Trophoblast cell (in vitro differentiated cells and primary cell): ENCODE data around the gene GOLPH3.
A peak's percentile ranks its signal among the peaks of the same experiment; 100 is the strongest.

ENCODE experiments used
- DNase-seq, 2 donors: peaks; one replicate each; pipeline ENCODE4 v3.0.0-alpha.2; 2016
- H2AFZ ChIP-seq: 2 replicates; pipeline ENCODE4 v1.6.1; 2013; ENCODE audit warnings: low read length, moderate library complexity, mild to moderate bottlenecking; ENCODE audit not compliant: insufficient read depth, poor library complexity
- H2AK5ac ChIP-seq: 2 replicates; pipeline ENCODE4 v1.6.1; 2013; ENCODE audit warnings: mild to moderate bottlenecking, low read length
- H2BK120ac ChIP-seq: 2 replicates; pipeline ENCODE4 v1.6.1; 2013; ENCODE audit warnings: low read length, mild to moderate bottlenecking, moderate library complexity; ENCODE audit not compliant: insufficient read depth, poor library complexity
- H2BK12ac ChIP-seq: 2 replicates; pipeline ENCODE4 v1.6.1; 2013; ENCODE audit warnings: mild to moderate bottlenecking, low read length, moderate library complexity
- H2BK5ac ChIP-seq: 2 replicates; pipeline ENCODE4 v1.6.1; 2013; ENCODE audit warnings: low read length, low read depth, moderate library complexity, mild to moderate bottlenecking; ENCODE audit not compliant: poor library complexity
- H3K14ac ChIP-seq: 2 replicates; pipeline ENCODE4 v1.6.1; 2013; ENCODE audit warnings: mild to moderate bottlenecking, low read length
- H3K18ac ChIP-seq: 2 replicates; pipeline ENCODE4 v1.6.1; 2013; ENCODE audit warnings: mild to moderate bottlenecking, low read length
- H3K23ac ChIP-seq: 2 replicates; pipeline ENCODE4 v1.6.1; 2013; ENCODE audit warnings: low read length
- H3K27ac ChIP-seq: 2 replicates; pipeline ENCODE4 v1.5.1; 2013; ENCODE audit warnings: low read depth, mild to moderate bottlenecking, inconsistent platforms, low read length, moderate library complexity
- H3K27me3 ChIP-seq: 2 replicates; pipeline ENCODE4 v1.6.1; 2013; ENCODE audit warnings: inconsistent platforms, mild to moderate bottlenecking, low read length, moderate library complexity; ENCODE audit not compliant: insufficient read depth
- H3K36me3 ChIP-seq, 2 experiments: 1 replicate in 1 of 2; 2 replicates in 1 of 2; pipeline ENCODE4 v1.6.1; 2013; ENCODE audit warnings: low read length in 2 of 2, mild to moderate bottlenecking in 2 of 2, moderate library complexity in 1 of 2; ENCODE audit not compliant: insufficient read depth in 2 of 2, control insufficient read depth in 1 of 2
- H3K4ac ChIP-seq: 2 replicates; pipeline ENCODE4 v1.6.1; 2013; ENCODE audit warnings: low read depth, mild to moderate bottlenecking, low read length, moderate library complexity
- H3K4me1 ChIP-seq, 2 experiments: 1 replicate in 1 of 2; 2 replicates in 1 of 2; pipeline ENCODE4 v1.6.1; 2013; ENCODE audit warnings: low read length in 2 of 2, mild to moderate bottlenecking in 2 of 2, moderate library complexity in 1 of 2; ENCODE audit not compliant: insufficient read depth in 2 of 2, control insufficient read depth in 1 of 2
- H3K4me2 ChIP-seq: 2 replicates; pipeline ENCODE4 v1.6.1; 2013; ENCODE audit warnings: inconsistent platforms, mild to moderate bottlenecking, low read length, moderate library complexity
- H3K4me3 ChIP-seq: 2 replicates; pipeline ENCODE4 v1.5.1; 2013; ENCODE audit warnings: mild to moderate bottlenecking, low read depth, low read length, inconsistent platforms
- H3K79me1 ChIP-seq: one replicate; pipeline ENCODE4 v1.6.1; 2013; ENCODE audit warnings: low read length
- H3K79me2 ChIP-seq: 2 replicates; pipeline ENCODE4 v1.6.1; 2013; ENCODE audit warnings: low read length, mild to moderate bottlenecking; ENCODE audit not compliant: control insufficient read depth, insufficient read depth, poor library complexity
- H3K9ac ChIP-seq: 2 replicates; pipeline ENCODE4 v1.6.1; 2013; ENCODE audit warnings: mild to moderate bottlenecking, low read length
- H3K9me3 ChIP-seq: 2 replicates; pipeline ENCODE4 v1.6.1; 2013; ENCODE audit warnings: low read depth, mild to moderate bottlenecking, control low read depth, inconsistent platforms, low read length; ENCODE audit not compliant: insufficient read depth
- H4K12ac ChIP-seq: 2 replicates; pipeline ENCODE4 v1.6.1; 2013; ENCODE audit warnings: low read depth, mild to moderate bottlenecking, low read length, moderate library complexity
- H4K8ac ChIP-seq: 2 replicates; pipeline ENCODE4 v1.6.1; 2013; ENCODE audit warnings: low read depth, mild to moderate bottlenecking, low read length, moderate library complexity
- H4K91ac ChIP-seq: one replicate; pipeline ENCODE4 v1.6.1; 2013; ENCODE audit warnings: low read depth, mild to moderate bottlenecking, low read length, moderate library complexity
- WGBS: extraction: QIAGEN DNeasy Blood & Tissue Kit; methylation state at CpG from one replicate; pipeline ENCODE4 v1.1.7; 2013; ENCODE audit warnings: missing lambda C conversion rate; ENCODE audit not compliant: insufficient read length, insufficient coverage; ENCODE audit errors: extremely low coverage; 5-methylcytosine and 5-hydroxymethylcytosine counted together

Gene GOLPH3

GRCh38 chr5:32163053-32163452 lies 11.1 kb downstream of the GOLPH3 start:
- H3K18ac ChIP-seq: no peak overlapping the region
- WGBS: no CpG with 5 or more reads among the region's 5 CpGs

GRCh38 chr5:32160228-32160627 lies 13.9 kb downstream of the GOLPH3 start:
- Histone ChIP-seq H2AFZ (no peak overlapping the region), H3K4me3 (no peak overlapping the region), H4K8ac (no peak overlapping the region), H2AK5ac (no peak overlapping the region), H3K27ac (no peak overlapping the region), H3K4me1 (no peaks in the 10 kb centered on the region), H2BK12ac (no peak overlapping the region), H3K23ac (no peak overlapping the region), H2BK5ac (no peak overlapping the region), H3K79me2 (peaks cover 21% of the 10 kb centered on the region), H2BK120ac (no peak overlapping the region), H3K18ac (no peak overlapping the region), H3K36me3 (peaks cover 0 to 4% of the 10 kb centered on the region in 2 experiments), H3K4ac (no peak overlapping the region), H3K79me1 (no peaks in the 10 kb centered on the region), H3K4me2 (no peak overlapping the region), H3K27me3 (no peaks in the 10 kb centered on the region), H4K91ac (no peak overlapping the region), H4K12ac (no peak overlapping the region), H3K9me3 (no peaks in the 10 kb centered on the region), H3K14ac (no peak overlapping the region), H3K9ac (no peak overlapping the region)
- no peak for DNase-seq
- no CpG with 5 or more reads among the region's 1 CpG for WGBS

More at GRCh38 chr5:32163053-32163452, 11.1 kb downstream of the GOLPH3 start:
- H3K9me3 ChIP-seq: no peaks in the 10 kb centered on the region
- no peak overlapping the region for H3K4me3 ChIP-seq
- no peak overlapping the region for H2BK12ac ChIP-seq
- no peak overlapping the region for H2BK5ac ChIP-seq
- H3K27ac ChIP-seq: no peak overlapping the region
- H4K8ac ChIP-seq: no peak overlapping the region
- H3K23ac ChIP-seq: no peak overlapping the region
- no peak overlapping the region for H3K4me2 ChIP-seq
- no peak for DNase-seq
- no peak overlapping the region for H3K14ac ChIP-seq
- peaks cover 16% of the 10 kb centered on the region for H3K79me2 ChIP-seq
- H3K4me1 ChIP-seq: no peaks in the 10 kb centered on the region
- peaks cover 6 to 12% of the 10 kb centered on the region in 2 experiments for H3K36me3 ChIP-seq
- no peaks in the 10 kb centered on the region for H3K79me1 ChIP-seq
- no peak overlapping the region for H3K9ac ChIP-seq
- H3K27me3 ChIP-seq: no peaks in the 10 kb centered on the region
- no peak overlapping the region for H2AK5ac ChIP-seq
- peak overlapping the region; percentile 86 for H3K4ac ChIP-seq
- no peak overlapping the region for H4K12ac ChIP-seq
- H2AFZ ChIP-seq: no peak overlapping the region
- no peak overlapping the region for H4K91ac ChIP-seq
- no peak overlapping the region for H2BK120ac ChIP-seq

GRCh38 chr5:32159328-32160072 lies 14.6 kb downstream of the GOLPH3 start:
- no peaks in the 10 kb centered on the region for H3K27me3 ChIP-seq
- no peak overlapping the region for H3K18ac ChIP-seq
- H3K4me3 ChIP-seq: no peak overlapping the region
- no peak overlapping the region for H2AFZ ChIP-seq
- DNase-seq: no peak
- H3K79me1 ChIP-seq: no peaks in the 10 kb centered on the region
- H3K36me3 ChIP-seq: peaks cover 0 to 4% of the 10 kb centered on the region in 2 experiments
- H4K12ac ChIP-seq: no peak overlapping the region
- no peak overlapping the region for H4K8ac ChIP-seq
- peak overlapping the region; percentile 57 for H3K4ac ChIP-seq
- no peak overlapping the region for H3K27ac ChIP-seq
- peaks cover 19% of the 10 kb centered on the region for H3K79me2 ChIP-seq
- H3K23ac ChIP-seq: no peak overlapping the region
- no peak overlapping the region for H3K9ac ChIP-seq
- H3K4me2 ChIP-seq: no peak overlapping the region
- no peak overlapping the region for H3K14ac ChIP-seq
- H2BK5ac ChIP-seq: no peak overlapping the region
- H2BK12ac ChIP-seq: no peak overlapping the region
- no peak overlapping the region for H2BK120ac ChIP-seq
- H4K91ac ChIP-seq: no peak overlapping the region
- no CpG with 5 or more reads among the region's 2 CpGs for WGBS
- H3K9me3 ChIP-seq: no peaks in the 10 kb centered on the region
- no peaks in the 10 kb centered on the region for H3K4me1 ChIP-seq
- H2AK5ac ChIP-seq: no peak overlapping the region

- DNase-seq: no peak
- H4K8ac ChIP-seq: no peak overlapping the region
- H4K12ac ChIP-seq: no peak overlapping the region
- H3K4me3 ChIP-seq: no peak overlapping the region
- peaks cover 0 to 4% of the 10 kb centered on the region in 2 experiments for H3K36me3 ChIP-seq
- H3K79me1 ChIP-seq: no peaks in the 10 kb centered on the region
- no peak overlapping the region for H3K18ac ChIP-seq
- H3K9ac ChIP-seq: no peak overlapping the region
- no peak overlapping the region for H2BK5ac ChIP-seq
- H2BK12ac ChIP-seq: no peak overlapping the region
- H3K4me1 ChIP-seq: no peaks in the 10 kb centered on the region
- no peak overlapping the region for H3K27ac ChIP-seq
- H3K4ac ChIP-seq: peak overlapping the region; percentile 99
- peaks cover 19% of the 10 kb centered on the region for H3K79me2 ChIP-seq
- no peak overlapping the region for H4K91ac ChIP-seq
- H3K9me3 ChIP-seq: no peaks in the 10 kb centered on the region
- H3K14ac ChIP-seq: no peak overlapping the region
- no peak overlapping the region for H3K23ac ChIP-seq
- no peak overlapping the region for H3K4me2 ChIP-seq
- no peak overlapping the region for H2BK120ac ChIP-seq
- WGBS: 100% methylated on average over 1 of the region's 2 CpGs
- H2AK5ac ChIP-seq: no peak overlapping the region
- no peaks in the 10 kb centered on the region for H3K27me3 ChIP-seq
- H2AFZ ChIP-seq: no peak overlapping the region
Observed at GRCh38 chr5:32158679-32158975, 15.5 kb downstream of the GOLPH3 start.
